T-cell (primary cell): ENCODE measurements around the gene TTC23. TPM values are rescaled to one million over a fixed set of nuclear protein-coding genes. Genes with fewer than 3 reads are reported as not detected.

Experiments used
- ATAC-seq, 4 experiments: fragments of 200-7000 bp in 3 of 4; fragments of 150-1000 bp in 1 of 4; cut with Tn5 transposase; replicated peaks in 1 of 4; 1 replicate in 3 of 4; 2 replicates in 1 of 4; pipeline ENCODE4 v1.10.0; 2021; ENCODE audit warnings: moderate library complexity in 3 of 4, mild to moderate bottlenecking in 2 of 4, moderate number of reproducible peaks in 1 of 4
- CTCF ChIA-PET, 2 donors: fragments of 300-600 bp; sonication (Branson Sonifier 250); formaldehyde crosslinking; loops; one replicate each; lab custom pipeline; 2022; ENCODE audit warnings: antibody characterized with exemption in 2 of 2; lab: Charles Lee
- POLR2A ChIA-PET, 2 donors: fragments of 300-600 bp; sonication (Branson Sonifier 250); formaldehyde crosslinking; loops; one replicate each; lab custom pipeline; 2022; ENCODE audit warnings: antibody characterized with exemption in 2 of 2; lab: Charles Lee
- DNase-seq, 35 experiments: peaks; one replicate each; pipeline versions ENCODE4 v3.0.0 to v3.0.0-alpha.2; 2013 to 2023
- H3K27ac ChIP-seq: one replicate; pipeline ENCODE4 v1.5.1; 2013; ENCODE audit warnings: low read length
- H3K27me3 ChIP-seq, 2 experiments: replicated peaks in 1 of 2; 1 replicate in 1 of 2; 2 replicates in 1 of 2; pipeline versions ENCODE4 v1.6.1 to v1.7.0; 2013; ENCODE audit warnings: low read length in 1 of 2, mixed read lengths in 1 of 2; ENCODE audit not compliant: control insufficient read depth in 2 of 2, insufficient read depth in 2 of 2; ENCODE audit errors: extremely low read depth in 1 of 2
- H3K36me3 ChIP-seq, 2 donors: 1 replicate in 1 of 2; 2 replicates in 1 of 2; pipeline versions ENCODE4 v1.6.1 to v1.7.0; 2013; ENCODE audit warnings: low read length in 1 of 2; ENCODE audit not compliant: control insufficient read depth in 2 of 2, insufficient read depth in 1 of 2; ENCODE audit errors: extremely low read depth in 1 of 2
- H3K4me1 ChIP-seq, 2 experiments: 1 replicate in 1 of 2; 2 replicates in 1 of 2; pipeline versions ENCODE4 v1.6.1 to v1.7.0; 2013; ENCODE audit warnings: low read length in 2 of 2, mixed read lengths in 1 of 2; ENCODE audit not compliant: insufficient read depth in 2 of 2, control insufficient read depth in 1 of 2; ENCODE audit errors: extremely low read depth in 1 of 2
- H3K4me3 ChIP-seq, 2 donors: 1 replicate in 1 of 2; 2 replicates in 1 of 2; pipeline versions ENCODE4 v1.5.1 to v1.7.0; 2013; ENCODE audit warnings: mild to moderate bottlenecking in 2 of 2, low read length in 1 of 2, moderate library complexity in 1 of 2; ENCODE audit not compliant: control insufficient read depth in 1 of 2; ENCODE audit errors: extremely low read depth in 1 of 2
- H3K9me3 ChIP-seq: 2 replicates; pipeline ENCODE4 v1.7.0; 2013
- H3K27ac Mint-ChIP-seq, 2 donors: one replicate each; pipeline ENCODE4 v1.8.0; 2020 to 2021; ENCODE audit warnings: mild to moderate bottlenecking in 2 of 2, mixed read lengths in 2 of 2
- H3K27me3 Mint-ChIP-seq, 2 donors: one replicate each; pipeline ENCODE4 v1.8.0; 2021 to 2022; ENCODE audit warnings: mixed read lengths in 2 of 2
- H3K36me3 Mint-ChIP-seq: one replicate; pipeline ENCODE4 v1.8.0; 2021; ENCODE audit warnings: mixed read lengths
- H3K4me1 Mint-ChIP-seq, 3 donors: one replicate each; pipeline ENCODE4 v1.8.0; 2020 to 2022; ENCODE audit warnings: mixed read lengths in 3 of 3, mild to moderate bottlenecking in 1 of 3
- H3K4me3 Mint-ChIP-seq, 3 donors: one replicate each; pipeline ENCODE4 v1.8.0; 2020 to 2022; ENCODE audit warnings: mild to moderate bottlenecking in 3 of 3, mixed read lengths in 3 of 3, moderate library complexity in 3 of 3
- H3K9me3 Mint-ChIP-seq, 3 donors: one replicate each; pipeline ENCODE4 v1.8.0; 2020 to 2022; ENCODE audit warnings: mixed read lengths in 3 of 3
- WGBS: methylation state at CpG from one replicate; pipeline ENCODE4 v1.1.5; 2013; ENCODE audit warnings: missing lambda C conversion rate; ENCODE audit not compliant: insufficient coverage; 5-methylcytosine and 5-hydroxymethylcytosine counted together
- total RNA-seq, 35 experiments: library from RNA in 6 of 35; stranded (reverse) in 6 of 35; fragments of 120-200 nt in 1 of 35; gene quantifications; one replicate each; pipeline versions ENCODE4 v1.2.1 to v1.2.4 and lab custom pipeline; 2013 to 2026

TTC23 gene
- total RNA-seq, 5 donors from 2014 or later (not counting 1 experiment from before 2014, with no cell fraction given): 0.18 to 2.2 (median 1.3) TPM; not detected in 2

DNA sequence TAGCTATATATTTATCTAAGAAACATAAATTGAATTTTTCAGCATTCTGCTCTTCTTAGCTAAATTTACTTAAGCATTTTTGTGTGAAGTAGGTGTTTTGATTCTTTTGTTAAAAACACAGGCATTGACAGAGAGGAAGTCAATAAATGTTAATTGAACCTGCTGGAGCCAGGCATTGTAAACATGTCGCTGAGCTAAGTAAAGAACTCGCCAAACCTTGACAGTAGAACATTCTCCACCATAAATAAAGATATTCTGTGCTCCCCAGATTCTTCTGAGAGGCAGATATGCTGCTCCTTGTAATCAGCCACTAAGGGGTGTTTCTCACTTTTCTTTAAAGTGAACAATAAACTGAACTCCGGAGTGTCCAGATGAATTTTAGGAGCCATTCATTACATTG is 106.1 kb downstream of the TTC23 start:
- no peaks in the 10 kb centered on the region for H3K27me3 Mint-ChIP-seq
- Histone ChIP-seq H3K4me3 (no peak overlapping the region), H3K27ac (no peak overlapping the region), H3K36me3 (no peaks in the 10 kb centered on the region), H3K9me3 (no peaks in the 10 kb centered on the region), H3K27me3 (peaks cover 0 to 2% of the 10 kb centered on the region in 2 experiments), H3K4me1 (no peaks in the 10 kb centered on the region)
- no peaks in the 10 kb centered on the region for H3K4me1 Mint-ChIP-seq
- DNase-seq (no peak), ATAC-seq (no peak)
- H3K4me3 Mint-ChIP-seq: no peak overlapping the region
- no peaks in the 10 kb centered on the region for H3K9me3 Mint-ChIP-seq
- no peaks in the 10 kb centered on the region for H3K36me3 Mint-ChIP-seq
- no peak overlapping the region for H3K27ac Mint-ChIP-seq
- ChIA-PET CTCF (interaction anchor here in 1 of 2 donors (0.6 kb wide), 1 partner anchor 645 kb away, joined by 3 read pairs; no protein-coding TSS in a partner anchor), POLR2A (no interaction called here)
- WGBS: 60% methylated on average over 1 of the region's 3 CpGs

GRCh38 chr15:99142562-99142961 is 106.8 kb downstream of the TTC23 start:
- Histone ChIP-seq H3K27ac (no peak overlapping the region), H3K36me3 (no peaks in the 10 kb centered on the region), H3K9me3 (no peaks in the 10 kb centered on the region), H3K4me3 (no peak overlapping the region), H3K27me3 (peaks cover 0 to 2% of the 10 kb centered on the region in 2 experiments), H3K4me1 (no peaks in the 10 kb centered on the region)
- Mint-ChIP-seq H3K4me1 (no peaks in the 10 kb centered on the region), H3K4me3 (no peak overlapping the region), H3K27ac (no peak overlapping the region), H3K9me3 (no peaks in the 10 kb centered on the region), H3K27me3 (no peaks in the 10 kb centered on the region), H3K36me3 (no peaks in the 10 kb centered on the region)
- WGBS: 69% methylated on average over 2 of the region's 5 CpGs
- ATAC-seq: no peak
- CTCF ChIA-PET: no interaction called here
- POLR2A ChIA-PET: no interaction called here
- DNase-seq: no peak

DNA sequence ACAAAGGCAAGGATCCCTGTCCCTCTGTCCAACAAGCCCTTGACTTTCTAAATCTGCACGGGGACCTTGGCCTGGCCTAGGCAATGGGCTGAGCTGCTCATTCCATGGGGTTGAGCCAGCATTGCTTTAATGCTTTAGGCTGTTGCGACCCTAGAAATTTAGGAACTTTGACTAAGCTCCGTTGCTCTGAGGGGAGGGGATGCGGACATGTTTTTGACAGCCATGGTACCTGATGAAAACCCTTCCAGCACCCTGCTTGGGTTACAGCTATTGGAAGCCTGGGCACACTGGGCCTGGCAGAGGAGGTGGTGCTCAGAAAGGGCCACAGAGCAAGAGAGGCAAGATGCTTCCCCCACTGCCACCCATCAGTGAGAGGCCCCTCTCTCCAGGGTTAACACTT is 107.4 kb downstream of the TTC23 start:
- ChIA-PET CTCF (no interaction called here), POLR2A (no interaction called here)
- Histone ChIP-seq H3K27ac (no peak overlapping the region), H3K4me3 (no peak overlapping the region), H3K36me3 (no peaks in the 10 kb centered on the region), H3K9me3 (no peaks in the 10 kb centered on the region), H3K27me3 (peaks cover 0 to 2% of the 10 kb centered on the region in 2 experiments), H3K4me1 (no peaks in the 10 kb centered on the region)
- 83% methylated on average over 1 of the region's 4 CpGs for WGBS
- DNase-seq: no peak
- Mint-ChIP-seq H3K4me3 (no peak overlapping the region), H3K9me3 (no peaks in the 10 kb centered on the region), H3K27ac (no peak overlapping the region), H3K4me1 (no peaks in the 10 kb centered on the region), H3K27me3 (no peaks in the 10 kb centered on the region), H3K36me3 (no peaks in the 10 kb centered on the region)
- ATAC-seq: no peak

DNA sequence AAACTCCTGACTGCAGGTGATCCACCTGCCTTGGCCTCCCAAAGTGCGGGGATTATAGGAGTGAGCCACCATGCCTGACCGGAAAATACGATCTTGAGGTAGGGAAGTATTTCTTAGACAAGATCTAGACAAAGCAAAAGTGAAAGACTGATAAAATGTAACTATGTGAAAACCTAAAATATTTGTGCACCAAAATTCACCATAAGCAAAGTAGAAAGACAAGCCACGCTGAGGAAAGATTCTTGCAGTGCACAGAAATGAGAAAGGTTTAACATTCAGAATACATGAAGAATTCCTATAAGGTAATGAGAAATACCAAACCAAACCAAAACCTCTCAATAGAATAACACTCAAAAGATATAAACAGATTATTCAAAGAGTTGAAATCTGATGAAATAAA is 108.8 kb downstream of the TTC23 start:
- Histone ChIP-seq H3K27ac (no peak overlapping the region), H3K4me1 (no peaks in the 10 kb centered on the region), H3K4me3 (no peak overlapping the region), H3K27me3 (peaks cover 0 to 2% of the 10 kb centered on the region in 2 experiments), H3K9me3 (no peaks in the 10 kb centered on the region), H3K36me3 (no peaks in the 10 kb centered on the region)
- Mint-ChIP-seq H3K4me1 (no peaks in the 10 kb centered on the region), H3K27me3 (no peaks in the 10 kb centered on the region), H3K36me3 (no peaks in the 10 kb centered on the region), H3K9me3 (no peaks in the 10 kb centered on the region), H3K27ac (no peak overlapping the region), H3K4me3 (no peak overlapping the region)
- CTCF ChIA-PET: no interaction called here
- no peak for ATAC-seq
- no peak for DNase-seq
- no CpG with 5 or more reads among the region's 4 CpGs for WGBS
- POLR2A ChIA-PET: no interaction called here

- Mint-ChIP-seq H3K36me3 (no peaks in the 10 kb centered on the region), H3K9me3 (no peaks in the 10 kb centered on the region), H3K4me1 (no peaks in the 10 kb centered on the region), H3K4me3 (no peak overlapping the region), H3K27ac (no peak overlapping the region), H3K27me3 (no peaks in the 10 kb centered on the region)
- no peaks in the 10 kb centered on the region for H3K4me1 ChIP-seq
- ChIA-PET CTCF (no interaction called here), POLR2A (no interaction called here)
- H3K4me3 ChIP-seq: no peak overlapping the region
- no peaks in the 10 kb centered on the region for H3K9me3 ChIP-seq
- H3K36me3 ChIP-seq: no peaks in the 10 kb centered on the region
- DNase-seq: no peak
- no peak for ATAC-seq
- WGBS: 83% methylated on average over 4 of the region's 4 CpGs
- peaks cover 0 to 2% of the 10 kb centered on the region in 2 experiments for H3K27me3 ChIP-seq
- no peak overlapping the region for H3K27ac ChIP-seq
These were observed 110.1 kb downstream of the TTC23 start for GRCh38 chr15:99139276-99139675.

DNA sequence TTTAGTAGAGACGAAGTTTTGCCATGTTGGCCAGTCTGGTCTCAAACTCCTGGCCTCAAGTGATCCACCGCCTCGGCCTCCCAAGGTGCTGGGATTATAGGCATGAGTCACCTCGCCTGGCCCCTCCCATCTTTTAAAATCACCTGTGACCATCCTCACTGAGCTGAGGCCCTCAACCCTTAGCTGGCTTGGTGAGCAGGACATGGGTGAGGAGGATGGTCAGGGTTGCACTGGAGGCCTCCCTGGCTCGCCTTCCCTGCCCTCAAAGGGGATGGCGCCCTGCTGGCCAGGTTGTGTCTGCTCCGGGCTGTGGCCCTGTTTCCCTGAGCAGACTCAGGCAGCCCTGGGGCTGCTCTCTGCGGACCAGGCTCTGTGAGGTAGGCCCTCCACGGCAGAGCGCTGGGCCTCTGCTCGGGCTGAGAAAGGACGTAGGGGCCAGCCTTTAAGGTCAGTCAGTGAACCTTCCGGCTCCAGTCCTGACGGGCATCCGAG is 110.8 kb downstream of the TTC23 start:
- no peak for ATAC-seq
- no peaks in the 10 kb centered on the region for H3K36me3 ChIP-seq
- H3K27me3 Mint-ChIP-seq: no peaks in the 10 kb centered on the region
- H3K9me3 ChIP-seq: no peaks in the 10 kb centered on the region
- CTCF ChIA-PET: no interaction called here
- H3K27ac ChIP-seq: no peak overlapping the region
- H3K4me3 Mint-ChIP-seq: no peak overlapping the region
- no peaks in the 10 kb centered on the region for H3K4me1 Mint-ChIP-seq
- no peak for DNase-seq
- H3K9me3 Mint-ChIP-seq: no peaks in the 10 kb centered on the region
- H3K27ac Mint-ChIP-seq: no peak overlapping the region
- H3K36me3 Mint-ChIP-seq: no peaks in the 10 kb centered on the region
- H3K27me3 ChIP-seq: peaks cover 0 to 2% of the 10 kb centered on the region in 2 experiments
- H3K4me1 ChIP-seq: no peaks in the 10 kb centered on the region
- WGBS: 94% methylated on average over 11 of the region's 15 CpGs
- H3K4me3 ChIP-seq: no peak overlapping the region
- POLR2A ChIA-PET: no interaction called here

- no peaks in the 10 kb centered on the region for H3K36me3 Mint-ChIP-seq
- ChIA-PET POLR2A (no interaction called here), CTCF (no interaction called here)
- H3K27ac Mint-ChIP-seq: no peak overlapping the region
- H3K27me3 Mint-ChIP-seq: no peaks in the 10 kb centered on the region
- Histone ChIP-seq H3K36me3 (no peaks in the 10 kb centered on the region), H3K9me3 (no peaks in the 10 kb centered on the region), H3K4me1 (no peaks in the 10 kb centered on the region), H3K27me3 (peaks cover 0 to 2% of the 10 kb centered on the region in 2 experiments), H3K4me3 (no peak overlapping the region), H3K27ac (no peak overlapping the region)
- ATAC-seq (no peak), DNase-seq (no peak)
- no peaks in the 10 kb centered on the region for H3K9me3 Mint-ChIP-seq
- H3K4me1 Mint-ChIP-seq: no peaks in the 10 kb centered on the region
- H3K4me3 Mint-ChIP-seq: no peak overlapping the region
- WGBS: 71% methylated on average over 1 of the region's 5 CpGs
These were observed 111.5 kb downstream of the TTC23 start for GRCh38 chr15:99137877-99138276.
